HepG2 (cell line): ENCODE results near the gene PYGB. TPM values are rescaled to one million over a fixed set of nuclear protein-coding genes. Genes with fewer than 3 reads are reported as not detected.

Experiments used
- BRCA1 ChIP-seq: sonication (generic); formaldehyde crosslinking; IDR thresholded peaks from 2 replicates; pipeline ENCODE4 v1.4.0; 2020; ENCODE audit warnings: missing genetic modification reagents
- BRD4 ChIP-seq: sonication (generic); formaldehyde crosslinking; IDR thresholded peaks from 2 replicates; pipeline ENCODE4 v1.4.0; 2020; ENCODE audit warnings: missing genetic modification reagents
- DR1 ChIP-seq: sonication (generic); formaldehyde crosslinking; IDR thresholded peaks from 2 replicates; pipeline ENCODE4 v1.8.0; 2021; ENCODE audit warnings: mild to moderate bottlenecking, missing genetic modification reagents, inconsistent platforms
- IRF2 ChIP-seq: IDR thresholded peaks from 2 replicates; pipeline ENCODE4 v1.6.1; 2018; ENCODE audit warnings: missing genetic modification reagents, missing compliant biosample characterization
- JUN ChIP-seq: sonication (generic); formaldehyde crosslinking; IDR thresholded peaks from 2 replicates; pipeline ENCODE4 v1.4.0; 2020; ENCODE audit warnings: mild to moderate bottlenecking, missing genetic modification reagents
- JUNB ChIP-seq: sonication (generic); formaldehyde crosslinking; IDR thresholded peaks from 2 replicates; pipeline ENCODE4 v1.8.0; 2022; ENCODE audit warnings: missing genetic modification reagents, mild to moderate bottlenecking, borderline replicate concordance
- KDM3A ChIP-seq: IDR thresholded peaks from 2 replicates; pipeline ENCODE4 v1.6.1; 2018; ENCODE audit warnings: low read depth, missing compliant biosample characterization
- RBM22 ChIP-seq: fragments of 200-400 bp; formaldehyde crosslinking; optimal IDR thresholded peaks from 2 replicates; pipeline ENCODE3; 2017; ENCODE audit warnings: mild to moderate bottlenecking, low read length, moderate library complexity
- RFX3 ChIP-seq: IDR thresholded peaks from 2 replicates; pipeline ENCODE4 v1.6.1; 2016; ENCODE audit warnings: missing biosample characterization, missing genetic modification reagents
- RXRA ChIP-seq: sonication (generic); formaldehyde crosslinking; IDR thresholded peaks from 2 replicates; pipeline ENCODE4 v1.5.1; 2020; ENCODE audit warnings: missing genetic modification reagents
- SIN3B ChIP-seq: fragments of 150-350 bp; IDR thresholded peaks from 2 replicates; pipeline ENCODE4 v1.6.1; 2014; ENCODE audit warnings: low read length
- SOX13 ChIP-seq, 3 experiments: fragments of 450-650 bp in 1 of 3; sonication (generic) in 1 of 3; formaldehyde crosslinking in 1 of 3; IDR thresholded peaks in 2 of 3; conservative IDR thresholded peaks in 1 of 3; 2 replicates each; pipeline versions ENCODE4 v1.5.0 to v1.6.1; 2016 to 2020; ENCODE audit warnings: antibody characterized with exemption in 1 of 3, mild to moderate bottlenecking in 1 of 3, missing compliant biosample characterization in 1 of 3, missing genetic modification reagents in 1 of 3, moderate library complexity in 1 of 3
- TFDP1 ChIP-seq: IDR thresholded peaks from 2 replicates; pipeline ENCODE4 v1.6.1; 2016; ENCODE audit warnings: missing compliant biosample characterization, missing genetic modification reagents, borderline replicate concordance
- THAP11 ChIP-seq: IDR thresholded peaks from 2 replicates; pipeline ENCODE4 v1.6.1; 2016; ENCODE audit warnings: missing biosample characterization, missing genetic modification reagents
- ZBTB34 ChIP-seq: sonication (generic); formaldehyde crosslinking; IDR thresholded peaks from 2 replicates; pipeline ENCODE4 v1.8.0; 2022; ENCODE audit warnings: mild to moderate bottlenecking, missing genetic modification reagents
- ZFP36 ChIP-seq: fragments of 150-350 bp; IDR thresholded peaks from 2 replicates; pipeline ENCODE4 v1.6.1; 2018; ENCODE audit warnings: borderline replicate concordance, low read length, low read depth; ENCODE audit not compliant: partially characterized antibody
- ZFP90 ChIP-seq: sonication (generic); formaldehyde crosslinking; IDR thresholded peaks from 2 replicates; pipeline ENCODE4 v1.8.0; 2022; ENCODE audit warnings: missing genetic modification reagents, mild to moderate bottlenecking, inconsistent platforms, borderline replicate concordance
- ZFYVE20 ChIP-seq: sonication (generic); formaldehyde crosslinking; IDR thresholded peaks from 2 replicates; pipeline ENCODE4 v1.8.0; 2023; ENCODE audit warnings: low read depth, mild to moderate bottlenecking, moderate library complexity, missing genetic modification reagents, borderline replicate concordance
- ZMAT5 ChIP-seq: sonication (generic); formaldehyde crosslinking; IDR thresholded peaks from 2 replicates; pipeline ENCODE4 v1.5.0; 2020; ENCODE audit warnings: mild to moderate bottlenecking, low read depth, missing genetic modification reagents, borderline replicate concordance
- ZNF253 ChIP-seq: sonication (generic); formaldehyde crosslinking; IDR thresholded peaks from 2 replicates; pipeline ENCODE4 v1.8.0; 2022; ENCODE audit warnings: mild to moderate bottlenecking, missing genetic modification reagents, borderline replicate concordance
- ZNF414 ChIP-seq: sonication (generic); formaldehyde crosslinking; IDR thresholded peaks from 2 replicates; pipeline ENCODE4 v1.5.0; 2020; ENCODE audit warnings: missing genetic modification reagents
- ZNF558 ChIP-seq: sonication (generic); formaldehyde crosslinking; IDR thresholded peaks from 2 replicates; pipeline ENCODE4 v1.9.0; 2022; ENCODE audit warnings: mild to moderate bottlenecking, missing genetic modification reagents, borderline replicate concordance
- ZNF678 ChIP-seq: sonication (generic); formaldehyde crosslinking; IDR thresholded peaks from 2 replicates; pipeline ENCODE4 v1.4.0; 2020; ENCODE audit warnings: mild to moderate bottlenecking, missing genetic modification reagents
- ZNF773 ChIP-seq: sonication (generic); formaldehyde crosslinking; IDR thresholded peaks from 2 replicates; pipeline ENCODE4 v1.4.0; 2020; ENCODE audit warnings: missing genetic modification reagents, borderline replicate concordance
- polyA plus RNA-seq, 8 experiments: library from polyadenylated mRNA; depleted of rRNA in 3 of 8; stranded (reverse) in 7 of 8; unstranded in 1 of 8; fragments of >200 nt; fragmentation: Illumina TruSeq in 4 of 8; extraction: Trizol in 4 of 8; gene quantifications; 2 replicates each; pipeline versions ENCODE4 v1.2.1 to v1.2.3, GENCODE V29; 2011 to 2016; ENCODE audit warnings: low read depth in 4 of 8, missing spikeins in 1 of 8, mixed read lengths in 1 of 8; ENCODE audit not compliant: insufficient read depth in 1 of 8
- total RNA-seq, 5 experiments: library from RNA; depleted of rRNA; stranded (reverse); fragments of >200 nt; fragmentation: Illumina TruSeq; extraction: Trizol; gene quantifications; 2 replicates each; pipeline ENCODE4 v1.2.3, GENCODE V29; 2016; ENCODE audit warnings: low read depth in 1 of 5

Gene PYGB
- total and polyA plus RNA-seq, 2 of the 13 experiments (the other 11 are each of a cell fraction or from before 2014, with no cell fraction given) = 24.2 to 86.3 TPM

GRCh38 chr20:25247956-25248785 lies at the start of gene PYGB (continued):
- TF ChIP-seq TFDP1 = peak; percentile 94
- no peak; the same call in 1 of the 2 replicates for TF ChIP-seq BRCA1
- peak; percentile 99; the same call in 1 of the 2 replicates for TF ChIP-seq ZNF558 (CRISPR knock-in tag)
- no peak for TF ChIP-seq ZFP36
- TF ChIP-seq ZNF253 (CRISPR knock-in tag) = peak; percentile 85; the same call in 1 of the 2 replicates
- TF ChIP-seq DR1 (CRISPR knock-in tag) = peak; percentile 84
- no peak for TF ChIP-seq SIN3B
- peak; percentile 52; the same call in 1 of the 2 replicates for TF ChIP-seq SOX13 (IDR thresholded peaks at IDR 0.05)
- peak in 1 of 2 experiments; percentile 63; a peak in 2 of 4 replicates for TF ChIP-seq SOX13 (CRISPR knock-in tag; conservative IDR thresholded peaks at IDR 0.05 in 1 of 2, IDR thresholded peaks at IDR 0.05 in 1 of 2)
- TF ChIP-seq ZNF414 = peak; percentile 95; the same call in 1 of the 2 replicates
- TF ChIP-seq ZBTB34 (CRISPR knock-in tag) = peak; percentile 84
- TF ChIP-seq ZNF678 (CRISPR knock-in tag) = no peak
- peak; percentile 98 for TF ChIP-seq BRD4 (CRISPR knock-in tag)
- TF ChIP-seq THAP11 (CRISPR knock-in tag) = peak; percentile 81
- peak; percentile 84 for TF ChIP-seq JUNB (CRISPR knock-in tag)
- TF ChIP-seq IRF2 (CRISPR knock-in tag) = peak; percentile 90
- TF ChIP-seq RXRA (CRISPR knock-in tag) = peak; percentile 87
- peak; percentile 96; the same call in 1 of the 2 replicates for TF ChIP-seq ZFYVE20 (CRISPR knock-in tag)
- peak; percentile 98 for TF ChIP-seq ZFP90 (CRISPR knock-in tag)
- TF ChIP-seq JUN (CRISPR knock-in tag) = peak; percentile 76; the same call in 1 of the 2 replicates
- no peak for TF ChIP-seq RBM22
- peak; percentile 95 for TF ChIP-seq KDM3A (CRISPR knock-in tag)
- no peak for TF ChIP-seq ZMAT5 (CRISPR knock-in tag)
- peak; percentile 28; the same call in 1 of the 2 replicates for TF ChIP-seq RFX3 (CRISPR knock-in tag)
- peak; percentile 97 for TF ChIP-seq ZNF773
